ENCODE results near the gene WIPF2.
"Not testable (repeated sequence)": the region's sequence is repeated elsewhere in the genome, so short reads cannot be mapped to it uniquely, and the experiment has no call there.

WIPF2 gene

GRCh38 chr17:40299159-40299757, 80.2 kb downstream of the WIPF2 start:
- not testable (repeated sequence) for DNase-seq

GRCh38 chr17:40301315-40301714, 82.2 kb downstream of the WIPF2 start:
- no peak for DNase-seq

GRCh38 chr17:40303009-40303657, 84.0 kb downstream of the WIPF2 start:
- DNase-seq: no peak

GRCh38 chr17:40303708-40304551, 84.8 kb downstream of the WIPF2 start:
- no peak for DNase-seq

GRCh38 chr17:40304552-40304863, 85.4 kb downstream of the WIPF2 start:
- DNase-seq: not testable (repeated sequence)

GRCh38 chr17:40304866-40305265, 85.8 kb downstream of the WIPF2 start:
- not testable (repeated sequence) for DNase-seq

- DNase-seq: no peak
Measured at GRCh38 chr17:40306395-40306794, 87.3 kb downstream of the WIPF2 start.

GRCh38 chr17:40307001-40307730, 88.1 kb downstream of the WIPF2 start:
- DNase-seq: no peak

GRCh38 chr17:40307740-40308239, 88.7 kb downstream of the WIPF2 start:
- no peak for DNase-seq

- DNase-seq: no peak
Measured at GRCh38 chr17:40309031-40309948, 90.2 kb downstream of the WIPF2 start, which contains the start of gene RARA. RARA (plus strand) TSS chr17:40309180; CDS start chr17:40331219, 22,039 bp downstream.

- DNase-seq: no peak
Measured at GRCh38 chr17:40309949-40310510, 90.9 kb downstream of the WIPF2 start.

- no peak for DNase-seq
Measured at GRCh38 chr17:40310882-40311391, 91.8 kb downstream of the WIPF2 start.

GRCh38 chr17:40311575-40311974, 92.5 kb downstream of the WIPF2 start:
- DNase-seq: no peak

GRCh38 chr17:40312131-40312731, 93.1 kb downstream of the WIPF2 start:
- no peak for DNase-seq

GRCh38 chr17:40312893-40313667, 94.0 kb downstream of the WIPF2 start:
- DNase-seq: no peak

- no peak for DNase-seq
Measured at GRCh38 chr17:40313668-40314583, 94.8 kb downstream of the WIPF2 start.

GRCh38 chr17:40314584-40314956, 95.5 kb downstream of the WIPF2 start:
- DNase-seq: peak; percentile 48

- no peak for DNase-seq
Measured at GRCh38 chr17:40315206-40315605, 96.1 kb downstream of the WIPF2 start.

Measured in GOT3 (cell line).